Keratinocyte (primary cell): Measurements from ENCODE around the gene PRRC2B. TPM values are rescaled to one million over a fixed set of nuclear protein-coding genes. Genes with fewer than 3 reads are reported as not detected.

Source experiments
- DNase-seq: peaks from one replicate; pipeline ENCODE4 v3.0.0-alpha.2; 2011; ENCODE audit warnings: low read depth, missing footprints, low spot score
- FAIRE-seq: peaks from 2 replicates; lab custom pipeline; 2011; peaks lifted over from hg19 to GRCh38; lab: Jason Lieb, UNC
- H2AFZ ChIP-seq: 2 replicates; pipeline ENCODE4 v1.6.0; 2012; ENCODE audit warnings: low read length, control low read depth, inconsistent platforms; ENCODE audit not compliant: control insufficient read depth
- H3K27ac ChIP-seq: 2 replicates; pipeline ENCODE4 v1.5.1; 2011; ENCODE audit warnings: low read length; ENCODE audit not compliant: control insufficient read depth, insufficient read depth
- H3K27me3 ChIP-seq: 3 replicates; pipeline ENCODE4 v1.6.0; 2011; ENCODE audit warnings: low read length; ENCODE audit not compliant: control insufficient read depth, insufficient read depth; ENCODE audit errors: extremely low read depth
- H3K36me3 ChIP-seq, 2 experiments: 2 replicates in 1 of 2; 3 replicates in 1 of 2; pipeline ENCODE4 v1.5.1; 2011; ENCODE audit warnings: low read length in 2 of 2, mild to moderate bottlenecking in 1 of 2; ENCODE audit not compliant: control insufficient read depth in 2 of 2, insufficient read depth in 2 of 2; ENCODE audit errors: extremely low read depth in 1 of 2
- H3K4me1 ChIP-seq: 3 replicates; pipeline ENCODE4 v1.5.1; 2011; ENCODE audit warnings: low read length; ENCODE audit not compliant: control insufficient read depth, insufficient read depth; ENCODE audit errors: extremely low read depth
- H3K4me2 ChIP-seq: 3 replicates; pipeline ENCODE4 v1.6.0; 2011; ENCODE audit warnings: low read depth, low read length; ENCODE audit not compliant: control insufficient read depth, insufficient read depth; ENCODE audit errors: extremely low read depth
- H3K4me3 ChIP-seq, 3 experiments: fragments of 200-600 bp in 1 of 3; sonication (generic) in 1 of 3; 2 replicates in 2 of 3; 3 replicates in 1 of 3; pipeline ENCODE4 v1.5.1; 2011 to 2016; ENCODE audit warnings: low read length in 3 of 3, mild to moderate bottlenecking in 3 of 3, control low read depth in 2 of 3, inconsistent platforms in 1 of 3, low read depth in 1 of 3, mixed read lengths in 1 of 3, mixed run types in 1 of 3, moderate library complexity in 1 of 3; ENCODE audit not compliant: control insufficient read depth in 2 of 3, insufficient read depth in 2 of 3; ENCODE audit errors: extremely low read depth in 1 of 3
- H3K79me2 ChIP-seq: 2 replicates; pipeline ENCODE4 v1.6.0; 2012; ENCODE audit warnings: low read length; ENCODE audit not compliant: control insufficient read depth, insufficient read depth
- H3K9ac ChIP-seq: 3 replicates; pipeline ENCODE4 v1.6.0; 2011; ENCODE audit warnings: low read length; ENCODE audit not compliant: control insufficient read depth, insufficient read depth; ENCODE audit errors: extremely low read depth
- H3K9me1 ChIP-seq: 3 replicates; pipeline ENCODE4 v1.6.0; 2011; ENCODE audit warnings: low read length; ENCODE audit not compliant: control insufficient read depth, insufficient read depth; ENCODE audit errors: extremely low read depth
- H3K9me3 ChIP-seq: 2 replicates; pipeline ENCODE4 v1.5.1; 2012; ENCODE audit warnings: low read depth, low read length; ENCODE audit not compliant: control insufficient read depth
- H4K20me1 ChIP-seq: 3 replicates; pipeline ENCODE4 v1.6.0; 2011; ENCODE audit warnings: low read length; ENCODE audit not compliant: control insufficient read depth, insufficient read depth; ENCODE audit errors: extremely low read depth
- CTCF ChIP-seq, 3 experiments: IDR thresholded peaks in 1 of 3; conservative IDR thresholded peaks in 1 of 3; optimal IDR thresholded peaks in 1 of 3; 2 replicates in 2 of 3; 3 replicates in 1 of 3; pipeline versions ENCODE3 to v1.5.1; 2011; ENCODE audit warnings: low read length in 3 of 3, mild to moderate bottlenecking in 3 of 3, moderate library complexity in 2 of 3, control low read depth in 1 of 3, inconsistent platforms in 1 of 3; ENCODE audit not compliant: insufficient read depth in 2 of 3; ENCODE audit errors: extremely low read depth in 1 of 3
- EZH2 ChIP-seq: IDR thresholded peaks from one replicate; pipeline ENCODE4 v1.6.1; 2012; ENCODE audit warnings: inconsistent platforms, mild to moderate bottlenecking, low read length, moderate library complexity
- dilution Hi-C: fragments of 300-500 bp; cut with MboI; formaldehyde crosslinking; loops from one replicate; pipeline ENCODE4 v1.7.0; 2020; ENCODE audit warnings: low sequenced_read_pairs; ENCODE audit not compliant: extremely low pct_ligation_motif_present
- polyA plus RNA-seq, 5 experiments: library from polyadenylated mRNA; depleted of rRNA in 3 of 5; stranded (reverse) in 3 of 5; stranded (forward) in 1 of 5; unstranded in 1 of 5; fragments of >200 nt; gene quantifications; 1 replicate in 1 of 5; 2 replicates in 3 of 5; 3 replicates in 1 of 5; pipeline versions ENCODE4 v1.2.1 to v1.2.3, GENCODE V29; 2011 to 2012; ENCODE audit warnings: missing spikeins in 2 of 5, low read depth in 1 of 5, low replicate concordance in 1 of 5

The PRRC2B gene
- polyA plus RNA-seq, 1 donor (not counting 4 experiments of a cell fraction or from before 2014, with no cell fraction given): 20.8 TPM

- Histone ChIP-seq H3K4me2 (peak overlapping the region; percentile 75), H3K27ac (peak overlapping the region; percentile 42), H3K4me1 (peaks cover 76% of the 10 kb centered on the region)
Measured at GRCh38 chr9:131406563-131407436, 12.9 kb downstream of the PRRC2B start.

DNA sequence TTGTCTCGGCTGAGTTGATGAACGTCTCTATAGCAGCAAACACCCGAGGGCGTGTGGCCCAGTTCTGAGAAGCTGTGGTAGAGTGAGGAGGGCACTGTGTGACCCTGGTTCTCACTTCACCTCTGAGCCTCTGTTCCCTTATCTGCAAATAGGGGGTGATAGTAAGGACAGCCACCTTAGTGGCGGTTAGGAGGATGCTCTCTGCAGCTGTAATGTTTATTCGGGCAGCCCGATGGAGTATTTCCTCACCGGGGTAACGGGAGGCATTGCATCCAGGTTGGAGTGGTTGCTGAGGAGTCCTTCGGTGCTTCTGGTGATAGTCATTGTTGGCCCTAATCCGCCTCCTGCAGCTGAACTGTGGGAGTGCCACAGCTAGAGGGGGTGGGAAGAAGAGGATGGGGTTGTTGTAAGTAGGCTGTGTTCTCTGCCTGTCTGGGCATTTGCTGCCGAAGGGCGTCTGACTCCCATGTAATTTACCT is 13.9 kb downstream of the PRRC2B start:
- Histone ChIP-seq H3K4me1 (peaks cover 70% of the 10 kb centered on the region), H3K27ac (peak overlapping the region; percentile 42), H3K4me3 (peak overlapping the region in 1 of 3 experiments; percentile 5), H3K36me3 (peaks cover 2 to 11% of the 10 kb centered on the region in 2 experiments), H3K9me3 (no peaks in the 10 kb centered on the region), H3K79me2 (peaks cover 98% of the 10 kb centered on the region), H3K4me2 (peak overlapping the region; percentile 75), H3K9ac (no peak overlapping the region), H3K27me3 (no peaks in the 10 kb centered on the region), H4K20me1 (peaks cover 75% of the 10 kb centered on the region), H3K9me1 (peaks cover 11% of the 10 kb centered on the region), H2AFZ (no peak overlapping the region)
- dilution Hi-C loops: no loop called here
- TF ChIP-seq EZH2 (no peak), CTCF (optimal IDR thresholded peaks at IDR 0.05 in 1 of 3, IDR thresholded peaks at IDR 0.05 in 1 of 3, conservative IDR thresholded peaks at IDR 0.05 in 1 of 3; ENCODE audit: extremely low read depth in 1 of 3, insufficient read depth in 2 of 3, low read length in 3 of 3) (peak; percentile 55 to 81 (median 72))
- DNase-seq: no peak
- FAIRE-seq: peak; percentile 36

More at GRCh38 chr9:131406563-131407436, 12.9 kb downstream of the PRRC2B start:
- Histone ChIP-seq H3K36me3 (peaks cover 0 to 8% of the 10 kb centered on the region in 2 experiments), H2AFZ (no peak overlapping the region), H4K20me1 (peaks cover 73% of the 10 kb centered on the region), H3K9me3 (no peaks in the 10 kb centered on the region), H3K79me2 (peaks cover 98% of the 10 kb centered on the region), H3K4me3 (peak overlapping the region in 2 of 3 experiments; percentile 1 to 44), H3K9me1 (peaks cover 8% of the 10 kb centered on the region), H3K27me3 (no peaks in the 10 kb centered on the region), H3K9ac (peak overlapping the region; percentile 7)
- TF ChIP-seq EZH2: no peak
- no peak for TF ChIP-seq CTCF (optimal IDR thresholded peaks at IDR 0.05 in 1 of 3, IDR thresholded peaks at IDR 0.05 in 1 of 3, conservative IDR thresholded peaks at IDR 0.05 in 1 of 3; ENCODE audit: extremely low read depth in 1 of 3, insufficient read depth in 2 of 3, low read length in 3 of 3)
- dilution Hi-C loops: no loop called here
- no peak for FAIRE-seq
- no peak for DNase-seq
